Measurements from ENCODE around the gene NCOR1. TPM values are rescaled to one million over a fixed set of nuclear protein-coding genes. Genes with fewer than 3 reads are reported as not detected.
"Not testable (repeated sequence)": the region's sequence is repeated elsewhere in the genome, so short reads cannot be mapped to it uniquely, and the experiment has no call there.

The NCOR1 gene
- total RNA-seq, 1 donor from 2014 or later: 104 TPM

- H3K4me1 Mint-ChIP-seq (ENCODE audit: unreplicated experiment): no peaks in the 10 kb centered on the region
- TF ChIP-seq CTCF (IDR thresholded peaks at IDR 0.05; ENCODE audit: unreplicated experiment): no peak
- H3K4me3 Mint-ChIP-seq (ENCODE audit: unreplicated experiment): no peak overlapping the region
- H3K27me3 Mint-ChIP-seq (ENCODE audit: unreplicated experiment): peaks cover 3% of the 10 kb centered on the region
- H3K36me3 Mint-ChIP-seq (ENCODE audit: low read depth, unreplicated experiment): no peaks in the 10 kb centered on the region
- no peaks in the 10 kb centered on the region for H3K9me3 Mint-ChIP-seq (ENCODE audit: unreplicated experiment)
- DNase-seq (ENCODE audit: low spot score): no peak
- H3K27ac Mint-ChIP-seq (ENCODE audit: unreplicated experiment): no peak overlapping the region
Observed at GRCh38 chr17:16232391-16232790, 17.1 kb upstream of the NCOR1 start.

DNA sequence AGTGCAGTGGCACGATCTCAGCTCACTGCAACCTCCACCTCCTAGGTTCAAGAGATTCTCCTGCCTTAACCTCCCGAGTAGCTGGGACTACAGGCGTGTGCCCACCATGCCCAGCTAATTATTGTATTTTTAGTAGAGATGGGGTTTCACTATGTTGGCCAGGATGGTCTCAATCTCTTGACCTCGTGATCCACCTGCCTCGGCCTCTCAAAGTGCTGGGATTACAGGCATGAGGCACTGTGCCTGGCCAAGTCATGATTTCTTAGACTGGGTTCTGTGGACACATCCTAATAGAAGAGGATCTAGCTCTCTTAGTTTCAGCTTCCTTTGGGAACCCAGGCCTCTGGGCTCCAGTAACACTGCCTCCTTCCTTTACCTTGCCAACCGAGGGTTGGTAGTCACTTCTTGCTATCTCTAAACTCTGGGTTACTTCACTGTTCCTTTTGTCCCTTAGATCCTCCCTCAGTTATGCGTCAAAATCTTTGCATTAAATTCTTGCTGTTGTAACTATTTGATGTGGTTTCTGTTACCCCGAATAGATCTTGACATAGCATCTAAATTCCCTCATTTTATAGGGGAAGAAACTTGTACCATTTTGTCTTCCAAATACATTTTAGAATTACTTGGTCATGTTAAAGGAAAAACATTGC is 14.7 kb upstream of the NCOR1 start:
- H3K9me3 Mint-ChIP-seq (ENCODE audit: unreplicated experiment); H3K27ac Mint-ChIP-seq (ENCODE audit: unreplicated experiment); H3K36me3 Mint-ChIP-seq (ENCODE audit: low read depth, unreplicated experiment); DNase-seq (ENCODE audit: low spot score); H3K27me3 Mint-ChIP-seq (ENCODE audit: unreplicated experiment); H3K4me3 Mint-ChIP-seq (ENCODE audit: unreplicated experiment); H3K4me1 Mint-ChIP-seq (ENCODE audit: unreplicated experiment): not testable (repeated sequence)

GRCh38 chr17:16222406-16222805 is 7.1 kb upstream of the NCOR1 start:
- H3K4me1 Mint-ChIP-seq (ENCODE audit: unreplicated experiment): peaks cover 5% of the 10 kb centered on the region

GRCh38 chr17:16217002-16217635 is 1.8 kb upstream of the NCOR1 start, which contains the start of gene PIGL:
Gene PIGL (plus strand): TSS chr17:16217210. CDS start chr17:16217227, 17 bp downstream.
- TF ChIP-seq CTCF (IDR thresholded peaks at IDR 0.05; ENCODE audit: unreplicated experiment): no peak
- peak; percentile 82 for DNase-seq (ENCODE audit: low spot score)
- peaks cover 26% of the 10 kb centered on the region for H3K4me1 Mint-ChIP-seq (ENCODE audit: unreplicated experiment)
- H3K27ac Mint-ChIP-seq (ENCODE audit: unreplicated experiment): peak within 1 kb of the TSS; percentile 98
- no peaks in the 10 kb centered on the region for H3K36me3 Mint-ChIP-seq (ENCODE audit: low read depth, unreplicated experiment)
- peak within 1 kb of the TSS; percentile 97 for H3K4me3 Mint-ChIP-seq (ENCODE audit: unreplicated experiment)
- H3K9me3 Mint-ChIP-seq (ENCODE audit: unreplicated experiment): no peaks in the 10 kb centered on the region
- H3K27me3 Mint-ChIP-seq (ENCODE audit: unreplicated experiment): peaks cover 3% of the 10 kb centered on the region

More at GRCh38 chr17:16222406-16222805, 7.1 kb upstream of the NCOR1 start:
- H3K4me3 Mint-ChIP-seq (ENCODE audit: unreplicated experiment): no peak overlapping the region
- H3K27me3 Mint-ChIP-seq (ENCODE audit: unreplicated experiment): no peaks in the 10 kb centered on the region
- no peak overlapping the region for H3K27ac Mint-ChIP-seq (ENCODE audit: unreplicated experiment)
- DNase-seq (ENCODE audit: low spot score): no peak
- H3K36me3 Mint-ChIP-seq (ENCODE audit: low read depth, unreplicated experiment): no peaks in the 10 kb centered on the region
- TF ChIP-seq CTCF (IDR thresholded peaks at IDR 0.05; ENCODE audit: unreplicated experiment): no peak
- H3K9me3 Mint-ChIP-seq (ENCODE audit: unreplicated experiment): no peaks in the 10 kb centered on the region

DNA sequence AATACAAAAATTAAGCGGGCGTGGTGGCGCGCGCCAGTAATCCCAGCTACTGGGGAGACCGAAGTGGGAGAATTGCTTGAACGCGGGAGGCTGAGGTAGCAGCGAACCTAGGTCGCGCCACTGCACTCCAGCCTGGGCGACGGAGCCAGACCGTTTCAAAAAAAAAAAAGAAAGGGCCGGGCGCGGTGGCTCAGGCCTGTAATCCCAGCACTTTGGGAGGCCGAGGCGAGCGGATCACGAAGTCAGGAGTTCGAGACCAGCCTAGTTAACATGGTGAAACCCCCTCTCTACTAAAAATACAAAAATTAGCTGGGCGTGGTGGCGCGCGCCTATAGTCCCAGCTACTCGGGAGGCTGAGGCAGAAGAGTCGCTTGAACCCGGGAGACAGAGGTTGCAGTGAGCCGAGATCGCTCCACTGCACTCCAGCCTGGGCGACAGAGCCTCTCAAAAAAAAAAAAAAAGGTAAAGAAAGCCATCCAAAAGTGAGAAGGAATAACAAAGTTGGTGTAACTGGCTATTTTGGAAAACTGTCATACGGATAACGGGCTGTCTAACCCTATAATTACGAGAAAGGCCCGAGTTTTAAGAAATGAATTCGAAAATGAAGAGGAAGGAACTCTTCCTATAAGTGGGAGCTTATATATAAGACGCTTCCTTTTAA is 1.1 kb upstream of the NCOR1 start:
- Mint-ChIP-seq H3K4me1 (ENCODE audit: unreplicated experiment) (peaks cover 26% of the 10 kb centered on the region), H3K4me3 (ENCODE audit: unreplicated experiment) (peak overlapping the region; percentile 97), H3K27ac (ENCODE audit: unreplicated experiment) (peak overlapping the region; percentile 98)
- H3K9me3 Mint-ChIP-seq (ENCODE audit: unreplicated experiment); H3K27me3 Mint-ChIP-seq (ENCODE audit: unreplicated experiment); DNase-seq (ENCODE audit: low spot score); H3K36me3 Mint-ChIP-seq (ENCODE audit: low read depth, unreplicated experiment): not testable (repeated sequence)

GRCh38 chr17:16215965-16216316 is 607 bp upstream of the NCOR1 start:
- DNase-seq (ENCODE audit: low spot score): no peak
- Mint-ChIP-seq H3K27me3 (ENCODE audit: unreplicated experiment) (peaks cover 3% of the 10 kb centered on the region), H3K36me3 (ENCODE audit: low read depth, unreplicated experiment) (no peaks in the 10 kb centered on the region), H3K4me1 (ENCODE audit: unreplicated experiment) (peaks cover 26% of the 10 kb centered on the region), H3K9me3 (ENCODE audit: unreplicated experiment) (no peaks in the 10 kb centered on the region), H3K27ac (ENCODE audit: unreplicated experiment) (peak overlapping the region; percentile 86), H3K4me3 (ENCODE audit: unreplicated experiment) (peak overlapping the region; percentile 83)
- no peak for TF ChIP-seq CTCF (IDR thresholded peaks at IDR 0.05; ENCODE audit: unreplicated experiment)

Data from endothelial cell (in vitro differentiated cells).